ENCODE measurements around the gene GHRHR.

The GHRHR gene

GRCh38 chr7:30984359-30985107, 20.8 kb downstream of the GHRHR start:
- no peak for DNase-seq (ENCODE audit: low read depth in 4 of 4, low spot score in 1 of 4)

DNA sequence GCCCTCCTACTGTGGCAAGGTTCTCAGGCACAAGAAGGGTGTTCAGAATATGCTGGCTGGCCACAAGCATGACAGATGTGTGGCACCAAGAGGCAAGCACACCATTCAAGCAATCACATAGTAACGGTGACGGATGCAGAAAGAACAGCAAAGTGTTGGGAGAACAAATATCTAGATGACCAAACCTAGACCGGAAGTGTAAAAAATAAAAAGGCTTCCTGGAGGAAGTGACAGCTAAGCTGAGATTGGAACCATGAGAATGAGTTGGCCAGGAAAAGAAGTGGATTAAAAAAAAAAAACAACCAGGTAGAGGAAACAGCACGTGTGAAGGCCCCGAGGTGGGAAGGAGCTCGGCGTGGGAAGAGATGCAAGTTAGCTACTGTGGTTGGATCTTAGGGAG, 22.0 kb downstream of the GHRHR start:
- DNase-seq (ENCODE audit: low read depth in 4 of 4, low spot score in 1 of 4), result no peak

- DNase-seq (ENCODE audit: low read depth in 4 of 4, low spot score in 1 of 4), result no peak
These were observed 22.6 kb downstream of the GHRHR start for GRCh38 chr7:30986331-30986730.

GRCh38 chr7:30986738-30987137, 23.0 kb downstream of the GHRHR start:
- no peak for DNase-seq (ENCODE audit: low read depth in 4 of 4, low spot score in 1 of 4)

- no peak for DNase-seq (ENCODE audit: low read depth in 4 of 4, low spot score in 1 of 4)
These were observed 23.4 kb downstream of the GHRHR start for GRCh38 chr7:30987178-30987577.

GRCh38 chr7:30987936-30988335, 24.2 kb downstream of the GHRHR start:
- DNase-seq (ENCODE audit: low read depth in 4 of 4, low spot score in 1 of 4), result no peak

DNA sequence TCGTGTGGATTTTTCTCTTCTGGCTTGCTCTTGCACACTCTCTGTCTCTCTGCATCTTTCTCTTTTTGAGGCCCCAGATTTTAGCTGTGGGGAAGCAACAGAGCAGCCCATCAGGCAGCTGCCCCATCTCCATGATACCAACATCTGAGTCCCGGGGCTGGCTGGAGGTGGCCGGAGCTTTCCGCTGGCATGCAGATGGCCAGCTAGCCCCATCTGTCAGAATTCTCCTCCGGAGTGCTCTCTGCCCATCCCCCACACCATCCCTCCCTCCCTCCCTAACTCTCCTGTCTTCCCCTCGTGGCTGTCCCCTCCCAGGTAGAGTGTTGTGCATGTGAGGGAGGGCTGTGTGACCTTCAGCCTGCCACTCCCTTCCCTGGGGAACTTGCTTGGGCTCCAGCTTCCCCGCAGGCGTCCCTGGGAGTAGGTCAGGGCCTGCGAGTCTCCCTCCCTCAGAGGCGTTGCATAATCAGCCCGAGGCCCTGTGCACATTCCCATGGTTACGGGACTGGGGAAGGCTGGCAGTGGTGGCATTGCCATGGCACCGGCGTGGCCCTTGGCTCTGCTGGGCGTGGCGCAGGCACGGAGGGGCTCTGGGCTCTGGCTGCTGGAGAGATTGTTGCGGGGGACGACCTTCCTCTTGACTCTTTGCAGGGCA, 24.7 kb downstream of the GHRHR start:
- no peak for DNase-seq (ENCODE audit: low read depth in 4 of 4, low spot score in 1 of 4)

GRCh38 chr7:30989008-30989823, 25.5 kb downstream of the GHRHR start:
- DNase-seq (ENCODE audit: low read depth in 4 of 4, low spot score in 1 of 4), result no peak

- no peak for DNase-seq (ENCODE audit: low read depth in 4 of 4, low spot score in 1 of 4)
These were observed 26.3 kb downstream of the GHRHR start for GRCh38 chr7:30989824-30990672.

DNA sequence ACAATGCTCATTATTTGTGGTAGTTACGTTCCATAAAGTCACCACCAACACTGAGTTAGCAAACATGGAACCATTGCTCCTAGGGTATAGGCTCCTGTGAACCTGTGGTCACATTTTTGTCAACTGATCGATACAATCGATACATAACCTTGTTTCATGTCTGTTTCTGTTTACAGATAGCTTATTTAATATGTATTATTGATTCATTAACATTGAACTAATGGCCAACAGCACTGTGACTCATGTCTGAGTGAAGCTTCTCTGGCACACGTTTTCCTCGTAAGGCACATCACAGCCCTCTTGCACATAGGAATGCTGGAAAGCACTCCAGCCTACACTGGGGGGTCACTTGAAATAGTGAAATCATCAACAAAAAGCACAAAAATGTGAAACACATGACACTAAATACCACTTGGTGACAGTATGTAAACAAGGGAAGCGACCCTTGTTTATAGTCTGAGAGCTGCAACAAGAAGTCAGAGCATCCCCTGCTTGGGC, 27.0 kb downstream of the GHRHR start:
- no peak for DNase-seq (ENCODE audit: low read depth in 4 of 4, low spot score in 1 of 4)

- DNase-seq (ENCODE audit: low read depth in 4 of 4, low spot score in 1 of 4), result no peak
These were observed 28.7 kb downstream of the GHRHR start for GRCh38 chr7:30992414-30992813.

DNA sequence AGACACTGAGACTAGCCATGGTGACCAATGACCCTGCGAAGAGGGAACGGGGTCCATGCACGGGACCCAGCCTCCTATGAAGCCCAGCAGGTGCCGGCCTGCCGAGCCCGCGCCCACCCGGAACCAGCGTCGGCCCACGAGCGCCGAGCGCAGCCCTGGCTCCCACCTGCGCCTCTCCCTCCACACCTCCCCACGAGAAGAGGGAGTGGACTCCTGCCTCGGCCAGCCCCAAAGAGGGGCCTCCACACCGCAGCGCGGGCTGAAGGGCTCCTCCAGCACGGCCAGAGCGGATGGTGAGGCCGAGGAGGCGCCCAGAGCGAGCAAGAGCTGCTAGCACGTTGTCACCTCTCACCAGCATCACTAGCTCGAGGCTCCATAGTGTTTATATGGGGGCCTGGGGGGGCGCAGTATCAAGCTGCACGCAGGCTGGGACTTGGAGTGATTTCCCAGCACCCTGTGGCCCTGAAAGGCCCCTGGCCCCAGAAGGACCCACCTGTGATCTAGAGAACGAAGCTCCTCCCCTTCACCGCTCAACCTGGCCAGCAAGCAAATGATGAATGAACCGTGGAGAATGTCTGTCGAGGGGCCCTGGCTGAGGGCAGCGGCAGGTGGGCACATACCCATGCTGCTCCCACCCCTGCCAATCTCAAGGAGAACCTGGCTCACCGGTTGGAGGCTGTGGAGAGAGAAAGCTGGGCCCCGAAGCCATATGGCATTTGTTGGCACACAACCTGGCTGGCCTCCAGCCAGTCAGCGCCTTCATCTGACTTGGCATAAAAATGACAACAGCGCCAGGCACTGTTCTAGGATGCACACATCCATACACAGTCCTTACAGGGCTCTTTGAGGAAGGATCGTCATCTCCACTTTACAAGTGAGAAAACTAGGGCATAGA, 30.7 kb downstream of the GHRHR start:
- no peak for DNase-seq (ENCODE audit: low read depth in 4 of 4, low spot score in 1 of 4)

DNA sequence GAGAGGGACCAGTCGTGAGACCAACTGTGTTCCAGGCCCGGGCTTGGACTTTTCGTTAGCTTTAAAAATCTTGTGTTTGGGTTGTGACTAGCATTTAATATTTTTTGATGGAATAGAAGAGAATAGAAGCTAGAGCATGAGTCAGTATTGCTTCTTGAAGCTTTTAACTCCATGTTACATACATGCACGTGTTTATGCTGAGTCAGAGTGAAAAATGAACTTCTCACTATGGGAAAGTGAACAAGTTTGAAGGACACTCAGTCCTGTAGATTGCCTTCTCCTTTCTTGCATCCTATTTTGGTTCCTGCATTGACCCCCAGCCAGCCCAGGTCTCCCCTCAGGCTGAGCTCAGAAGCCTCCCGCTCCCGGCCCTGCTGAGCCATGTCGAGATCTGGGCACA, 31.8 kb downstream of the GHRHR start:
- DNase-seq (ENCODE audit: low read depth in 4 of 4, low spot score in 1 of 4), result no peak

- DNase-seq (ENCODE audit: low read depth in 4 of 4, low spot score in 1 of 4), result no peak
These were observed 32.5 kb downstream of the GHRHR start for GRCh38 chr7:30996256-30996655.

DNA sequence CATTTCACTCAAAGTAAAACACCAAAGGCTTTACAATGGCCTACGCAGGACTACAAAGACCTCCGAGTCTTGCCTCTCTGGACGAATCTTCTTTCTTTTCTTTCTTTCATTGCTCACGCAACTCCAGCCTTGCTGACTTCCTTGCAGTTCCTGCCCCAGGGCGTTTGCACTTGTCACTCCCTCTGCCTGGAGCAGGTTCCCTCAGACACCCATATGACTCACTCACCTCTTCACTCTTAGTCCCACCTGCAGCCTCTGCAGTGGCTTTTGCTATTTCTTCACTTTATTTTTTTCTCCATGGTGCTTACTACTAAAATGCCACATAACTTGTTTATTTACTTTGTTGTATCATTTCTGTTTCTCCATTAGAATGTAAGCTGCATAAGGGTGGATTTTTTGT, 33.1 kb downstream of the GHRHR start:
- DNase-seq (ENCODE audit: low read depth in 4 of 4, low spot score in 1 of 4), result no peak

DNA sequence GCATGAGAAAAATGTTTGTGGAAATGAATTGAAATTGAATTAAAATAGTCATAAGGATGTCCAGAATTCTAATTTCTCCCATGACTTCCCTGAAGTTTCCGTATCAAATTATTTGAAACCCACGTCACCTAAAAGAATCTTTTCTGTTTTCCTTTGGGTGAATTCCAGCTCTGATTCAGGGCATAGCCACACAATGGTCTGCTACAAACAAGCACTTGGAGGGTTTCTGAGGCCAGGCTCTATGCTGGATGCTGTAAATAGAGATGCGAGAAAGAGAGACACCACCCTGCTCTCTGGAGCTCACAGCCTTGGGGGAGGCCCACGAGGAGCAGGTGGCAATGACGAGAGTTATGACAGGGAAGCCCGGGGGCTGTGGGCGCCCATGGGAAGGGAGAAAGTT, 33.6 kb downstream of the GHRHR start:
- no peak for DNase-seq (ENCODE audit: low read depth in 4 of 4, low spot score in 1 of 4)

- DNase-seq (ENCODE audit: low read depth in 4 of 4, low spot score in 1 of 4), result no peak
These were observed 34.4 kb downstream of the GHRHR start for GRCh38 chr7:30998180-30998579.

DNA sequence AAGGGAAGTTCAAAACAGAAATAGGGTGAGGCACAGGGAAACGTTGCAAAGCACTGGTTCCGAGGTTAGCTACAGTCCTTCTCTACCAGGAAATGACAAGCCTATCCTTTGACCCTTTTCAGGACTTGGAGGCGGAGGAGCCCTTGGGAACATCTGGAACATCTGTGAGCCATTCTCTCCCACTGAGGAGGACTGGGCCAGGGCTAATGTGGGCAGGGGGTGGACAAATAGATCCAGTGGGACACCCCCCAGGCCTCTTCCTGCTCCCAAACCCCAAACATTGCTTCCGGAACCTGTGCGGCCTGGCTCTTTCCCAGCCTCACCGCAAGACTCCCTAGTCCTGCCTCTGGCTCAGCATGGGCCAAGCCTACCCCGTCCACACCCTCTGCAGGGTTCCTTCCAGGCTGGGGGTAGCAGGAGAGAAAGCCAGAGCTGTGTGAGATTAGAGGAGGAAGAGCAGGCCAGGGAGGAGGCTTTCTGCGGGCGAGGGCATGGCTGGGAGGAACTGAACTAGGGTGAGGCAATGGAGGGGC, 36.5 kb downstream of the GHRHR start:
- no peak for DNase-seq (ENCODE audit: low read depth in 4 of 4, low spot score in 1 of 4)

- no peak for DNase-seq (ENCODE audit: low read depth in 4 of 4, low spot score in 1 of 4)
These were observed 37.0 kb downstream of the GHRHR start for GRCh38 chr7:31000779-31001178.

DNA sequence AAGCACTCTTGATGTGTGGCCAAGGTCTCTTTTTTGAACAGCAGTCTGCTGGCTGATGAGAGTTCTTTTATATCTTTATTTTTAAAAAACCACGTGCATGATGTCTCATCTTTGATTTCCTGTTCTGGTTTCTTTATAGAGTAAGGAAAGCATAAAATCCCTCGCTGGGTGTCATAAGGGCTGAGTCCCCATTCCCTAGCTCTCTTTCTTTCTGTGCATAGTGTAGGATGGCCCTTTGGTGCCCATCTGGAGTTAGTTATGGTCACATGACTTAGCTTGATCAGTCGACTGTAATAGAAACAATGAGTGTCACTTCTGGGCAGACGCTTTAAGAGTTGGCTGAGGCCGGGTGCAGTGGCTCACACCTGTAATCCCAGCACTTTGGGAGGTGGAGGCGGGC, 38.5 kb downstream of the GHRHR start:
- DNase-seq (ENCODE audit: low read depth in 4 of 4, low spot score in 1 of 4), result no peak

Data from stimulated activated CD4-positive, alpha-beta T cell treated with anti-CD3 and anti-CD28 coated beads, Interleukin-1b, Interleukin-23, amount 100 ng/mL, for 24 hours (primary cell).